Measurements from ENCODE around the gene RAPH1. TPM values are rescaled to one million over a fixed set of nuclear protein-coding genes. Genes with fewer than 3 reads are reported as not detected.

RAPH1 gene
- total and polyA plus RNA-seq, 9 of the 15 experiments (the other 6 are each of a cell fraction or from before 2014, with no cell fraction given) = 0.07 to 0.71 (median 0.27) TPM

DNA sequence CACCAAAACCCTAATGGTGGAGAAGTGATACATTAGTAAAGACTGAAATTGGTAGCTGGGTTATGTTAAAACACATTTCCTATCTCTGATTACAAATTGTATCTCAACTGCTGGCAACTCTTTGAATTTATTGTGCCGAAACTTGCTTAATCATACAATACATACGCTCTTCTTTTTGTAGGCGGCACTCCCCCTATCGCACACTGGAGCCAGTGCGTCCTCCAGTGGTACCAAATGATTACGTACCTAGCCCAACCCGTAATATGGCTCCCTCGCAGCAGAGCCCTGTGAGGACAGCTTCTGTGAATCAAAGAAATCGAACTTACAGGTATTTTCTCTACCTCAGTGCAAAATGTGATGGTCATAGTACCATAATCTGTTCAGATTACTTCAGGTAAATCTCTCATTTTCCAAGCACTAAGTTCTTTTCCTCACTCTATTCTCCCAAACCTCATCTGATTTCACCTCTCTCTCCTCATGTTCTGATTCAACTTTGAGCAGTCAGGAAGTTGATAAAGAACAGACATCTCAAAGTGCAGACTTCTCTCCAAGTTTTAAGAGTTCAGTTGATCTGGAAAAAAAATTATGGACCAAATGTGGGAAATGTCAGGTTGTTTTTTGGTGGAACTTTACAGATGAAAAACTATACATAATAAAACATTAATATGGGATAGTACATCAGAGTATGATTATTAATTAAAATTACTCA lies 140.4 kb downstream of the RAPH1 start (continued):
- peak; percentile 60 to 80 for TF ChIP-seq RAD21 (CRISPR knock-in tag; conservative IDR thresholded peaks at IDR 0.05 in 1 of 2, IDR thresholded peaks at IDR 0.05 in 1 of 2)
- TF ChIP-seq, protein P1, sequence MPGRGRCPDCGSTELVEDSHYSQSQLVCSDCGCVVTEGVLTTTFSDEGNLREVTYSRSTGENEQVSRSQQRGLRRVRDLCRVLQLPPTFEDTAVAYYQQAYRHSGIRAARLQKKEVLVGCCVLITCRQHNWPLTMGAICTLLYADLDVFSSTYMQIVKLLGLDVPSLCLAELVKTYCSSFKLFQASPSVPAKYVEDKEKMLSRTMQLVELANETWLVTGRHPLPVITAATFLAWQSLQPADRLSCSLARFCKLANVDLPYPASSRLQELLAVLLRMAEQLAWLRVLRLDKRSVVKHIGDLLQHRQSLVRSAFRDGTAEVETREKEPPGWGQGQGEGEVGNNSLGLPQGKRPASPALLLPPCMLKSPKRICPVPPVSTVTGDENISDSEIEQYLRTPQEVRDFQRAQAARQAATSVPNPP (IDR thresholded peaks at IDR 0.05; ENCODE audit: borderline replicate concordance, insufficient read depth, insufficient read length) = no peak
- TF ChIP-seq YY1 (IDR thresholded peaks at IDR 0.05; ENCODE audit: borderline replicate concordance in 1 of 3, control insufficient read depth in 1 of 3, extremely low read depth in 1 of 3, insufficient read depth in 3 of 3, insufficient read length in 1 of 3, insufficient replicate concordance in 2 of 3, low read depth in 1 of 3, low read length in 2 of 3) = peak in 1 of 3 experiments; percentile 18
- TF ChIP-seq, protein P2, sequence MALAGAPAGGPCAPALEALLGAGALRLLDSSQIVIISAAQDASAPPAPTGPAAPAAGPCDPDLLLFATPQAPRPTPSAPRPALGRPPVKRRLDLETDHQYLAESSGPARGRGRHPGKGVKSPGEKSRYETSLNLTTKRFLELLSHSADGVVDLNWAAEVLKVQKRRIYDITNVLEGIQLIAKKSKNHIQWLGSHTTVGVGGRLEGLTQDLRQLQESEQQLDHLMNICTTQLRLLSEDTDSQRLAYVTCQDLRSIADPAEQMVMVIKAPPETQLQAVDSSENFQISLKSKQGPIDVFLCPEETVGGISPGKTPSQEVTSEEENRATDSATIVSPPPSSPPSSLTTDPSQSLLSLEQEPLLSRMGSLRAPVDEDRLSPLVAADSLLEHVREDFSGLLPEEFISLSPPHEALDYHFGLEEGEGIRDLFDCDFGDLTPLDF (CRISPR knock-in tag; IDR thresholded peaks at IDR 0.05) = no peak
- TF ChIP-seq, protein P3, sequence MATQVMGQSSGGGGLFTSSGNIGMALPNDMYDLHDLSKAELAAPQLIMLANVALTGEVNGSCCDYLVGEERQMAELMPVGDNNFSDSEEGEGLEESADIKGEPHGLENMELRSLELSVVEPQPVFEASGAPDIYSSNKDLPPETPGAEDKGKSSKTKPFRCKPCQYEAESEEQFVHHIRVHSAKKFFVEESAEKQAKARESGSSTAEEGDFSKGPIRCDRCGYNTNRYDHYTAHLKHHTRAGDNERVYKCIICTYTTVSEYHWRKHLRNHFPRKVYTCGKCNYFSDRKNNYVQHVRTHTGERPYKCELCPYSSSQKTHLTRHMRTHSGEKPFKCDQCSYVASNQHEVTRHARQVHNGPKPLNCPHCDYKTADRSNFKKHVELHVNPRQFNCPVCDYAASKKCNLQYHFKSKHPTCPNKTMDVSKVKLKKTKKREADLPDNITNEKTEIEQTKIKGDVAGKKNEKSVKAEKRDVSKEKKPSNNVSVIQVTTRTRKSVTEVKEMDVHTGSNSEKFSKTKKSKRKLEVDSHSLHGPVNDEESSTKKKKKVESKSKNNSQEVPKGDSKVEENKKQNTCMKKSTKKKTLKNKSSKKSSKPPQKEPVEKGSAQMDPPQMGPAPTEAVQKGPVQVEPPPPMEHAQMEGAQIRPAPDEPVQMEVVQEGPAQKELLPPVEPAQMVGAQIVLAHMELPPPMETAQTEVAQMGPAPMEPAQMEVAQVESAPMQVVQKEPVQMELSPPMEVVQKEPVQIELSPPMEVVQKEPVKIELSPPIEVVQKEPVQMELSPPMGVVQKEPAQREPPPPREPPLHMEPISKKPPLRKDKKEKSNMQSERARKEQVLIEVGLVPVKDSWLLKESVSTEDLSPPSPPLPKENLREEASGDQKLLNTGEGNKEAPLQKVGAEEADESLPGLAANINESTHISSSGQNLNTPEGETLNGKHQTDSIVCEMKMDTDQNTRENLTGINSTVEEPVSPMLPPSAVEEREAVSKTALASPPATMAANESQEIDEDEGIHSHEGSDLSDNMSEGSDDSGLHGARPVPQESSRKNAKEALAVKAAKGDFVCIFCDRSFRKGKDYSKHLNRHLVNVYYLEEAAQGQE (IDR thresholded peaks at IDR 0.05; ENCODE audit: borderline replicate concordance) = peak; percentile 50
- TF ChIP-seq, protein P3 (CRISPR knock-in tag; IDR thresholded peaks at IDR 0.05; ENCODE audit: low read depth) = no peak
- TF ChIP-seq ZNF347 (CRISPR knock-in tag; IDR thresholded peaks at IDR 0.05; ENCODE audit: low read depth) = no peak
- TF ChIP-seq DNMT1 (IDR thresholded peaks at IDR 0.05) = no peak
- 0 out of 2 replicates have a peak, but pooled peaks have one; percentile 49 for TF ChIP-seq C11orf30 (IDR thresholded peaks at IDR 0.05; ENCODE audit: low read depth)
- peak; percentile 67 for TF ChIP-seq NFE2 (IDR thresholded peaks at IDR 0.05; ENCODE audit: low read depth)
- TF ChIP-seq MAFG (tag; conservative IDR thresholded peaks at IDR 0.05) = peak; percentile 37
- TF ChIP-seq, protein P4, sequence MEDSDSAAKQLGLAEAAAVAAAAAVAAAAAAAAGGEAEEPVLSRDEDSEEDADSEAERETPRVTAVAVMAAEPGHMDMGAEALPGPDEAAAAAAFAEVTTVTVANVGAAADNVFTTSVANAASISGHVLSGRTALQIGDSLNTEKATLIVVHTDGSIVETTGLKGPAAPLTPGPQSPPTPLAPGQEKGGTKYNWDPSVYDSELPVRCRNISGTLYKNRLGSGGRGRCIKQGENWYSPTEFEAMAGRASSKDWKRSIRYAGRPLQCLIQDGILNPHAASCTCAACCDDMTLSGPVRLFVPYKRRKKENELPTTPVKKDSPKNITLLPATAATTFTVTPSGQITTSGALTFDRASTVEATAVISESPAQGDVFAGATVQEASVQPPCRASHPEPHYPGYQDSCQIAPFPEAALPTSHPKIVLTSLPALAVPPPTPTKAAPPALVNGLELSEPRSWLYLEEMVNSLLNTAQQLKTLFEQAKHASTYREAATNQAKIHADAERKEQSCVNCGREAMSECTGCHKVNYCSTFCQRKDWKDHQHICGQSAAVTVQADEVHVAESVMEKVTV (CRISPR knock-in tag; IDR thresholded peaks at IDR 0.05) = peak; percentile 52
- TF ChIP-seq CREM (IDR thresholded peaks at IDR 0.05; ENCODE audit: low read depth) = peak; percentile 22; the same call in 1 of the 2 replicates
- TF ChIP-seq SREBF2 (CRISPR knock-in tag; IDR thresholded peaks at IDR 0.05) = no peak

All from K562 (cell line).